HEK293T (cell line): Measurements from ENCODE around the gene UCN2.

Experiments
- ELF4 ChIP-seq: fragments of 450-650 bp; IDR thresholded peaks from 2 replicates; pipeline ENCODE4 v1.6.1; 2017; ENCODE audit warnings: antibody characterized with exemption
- FOXM1 ChIP-seq: fragments of 450-650 bp; IDR thresholded peaks from 2 replicates; pipeline ENCODE4 v1.6.1; 2017; ENCODE audit warnings: mild to moderate bottlenecking, borderline replicate concordance
- SP1 ChIP-seq: fragments of 450-650 bp; IDR thresholded peaks from 2 replicates; pipeline ENCODE4 v1.6.1; 2017
- SUZ12 ChIP-seq: fragments of 450-650 bp; IDR thresholded peaks from 2 replicates; pipeline ENCODE4 v1.6.1; 2016; ENCODE audit warnings: mild to moderate bottlenecking

DNA sequence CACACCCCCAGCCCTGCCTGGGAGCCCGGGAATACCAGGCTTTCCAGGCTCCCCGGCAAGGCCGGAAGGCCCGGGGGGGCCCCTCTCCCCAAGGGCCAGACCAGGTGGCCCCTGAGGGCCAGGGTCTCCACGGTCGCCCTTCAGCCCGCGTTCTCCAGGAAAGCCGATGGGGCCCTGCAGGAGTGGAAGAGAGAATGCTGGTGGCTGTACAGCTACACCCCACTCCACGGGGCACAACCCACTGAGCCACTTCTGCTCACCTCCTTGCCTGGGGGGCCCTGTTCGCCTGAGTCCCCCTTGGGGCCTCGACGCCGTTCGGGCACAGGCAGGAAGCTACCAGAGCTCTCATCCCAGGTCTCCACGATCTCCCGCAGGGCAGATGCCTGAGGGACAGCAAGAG, 11.8 kb upstream of the UCN2 start:
- TF ChIP-seq ELF4 = no peak
- TF ChIP-seq SUZ12 = no peak
- TF ChIP-seq FOXM1 = no peak
- TF ChIP-seq SP1 = no peak
